Activated T-helper 17 cell treated with anti-CD3 and anti-CD28 coated beads, Interleukin-2, amount 50 U/mL, for 72 hours (primary cell): ENCODE results near the gene PXK. TPM values are rescaled to one million over a fixed set of nuclear protein-coding genes. Genes with fewer than 3 reads are reported as not detected.

ENCODE experiments used
- ATAC-seq: fragments of 150-1000 bp; cut with Tn5 transposase; replicated peaks from 2 replicates; pipeline ENCODE4 v1.10.0; 2021; ENCODE audit warnings: mild to moderate bottlenecking, moderate library complexity
- H3K27ac Mint-ChIP-seq: one replicate; pipeline ENCODE4 v1.8.0; 2022; ENCODE audit warnings: mixed read lengths
- H3K27me3 Mint-ChIP-seq: one replicate; pipeline ENCODE4 v1.8.0; 2022; ENCODE audit warnings: mixed read lengths
- H3K36me3 Mint-ChIP-seq: one replicate; pipeline ENCODE4 v1.8.0; 2022; ENCODE audit warnings: low read depth, mild to moderate bottlenecking, mixed read lengths
- H3K4me1 Mint-ChIP-seq: one replicate; pipeline ENCODE4 v1.8.0; 2022; ENCODE audit warnings: mixed read lengths
- H3K4me3 Mint-ChIP-seq: one replicate; pipeline ENCODE4 v1.8.0; 2022; ENCODE audit warnings: mild to moderate bottlenecking, mixed read lengths
- H3K9me3 Mint-ChIP-seq: one replicate; pipeline ENCODE4 v1.8.0; 2022; ENCODE audit warnings: mixed read lengths
- total RNA-seq, 2 donors: library from RNA; stranded (reverse); gene quantifications; one replicate each; pipeline ENCODE4 v1.2.3, GENCODE V29; 2022

PXK gene
- total RNA-seq, 2 donors from 2014 or later = 17.8 to 27.1 TPM

DNA sequence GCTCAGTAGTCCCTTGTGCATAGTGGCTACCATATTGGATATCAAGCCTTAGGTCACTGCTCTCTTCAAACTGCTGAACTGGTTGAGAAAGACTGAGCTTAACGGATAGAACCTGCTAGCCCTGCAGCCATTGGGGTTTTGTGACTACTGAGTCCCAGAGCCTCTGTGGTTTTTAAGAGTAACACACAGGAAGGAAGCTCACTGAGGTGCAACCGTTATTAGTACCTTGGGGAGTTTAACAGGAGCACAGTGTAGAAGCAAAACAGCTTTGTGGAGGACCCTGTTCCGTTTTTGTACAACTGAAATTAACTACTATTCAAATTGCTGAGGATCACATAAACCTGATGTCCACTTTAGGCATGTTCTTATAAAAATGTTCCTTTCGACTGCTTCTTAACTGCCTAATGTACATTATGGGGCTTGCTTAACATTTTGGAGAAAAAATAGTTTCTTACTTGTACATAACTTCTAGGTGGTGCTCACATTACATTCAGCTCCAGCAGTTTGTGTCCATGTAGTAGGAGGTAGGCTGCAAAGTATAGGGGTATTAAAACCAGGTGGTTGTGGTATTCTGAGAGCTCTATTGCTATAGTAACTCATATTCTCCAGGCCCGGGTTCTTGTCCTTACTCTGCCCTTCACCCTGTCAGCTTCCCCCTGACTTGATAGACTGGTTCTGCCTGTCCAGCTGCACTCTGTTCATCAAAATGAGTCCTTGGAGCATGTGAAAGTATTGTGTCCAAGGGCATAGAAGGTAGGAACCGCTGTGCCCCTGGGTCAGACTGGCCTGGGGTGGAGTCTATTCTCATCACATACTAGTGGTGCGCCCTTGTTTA is 17.3 kb downstream of the PXK start:
- Mint-ChIP-seq H3K4me1 (peaks cover 35% of the 10 kb centered on the region), H3K27ac (peak overlapping the region; percentile 69), H3K36me3 (peaks cover 15% of the 10 kb centered on the region), H3K27me3 (no peaks in the 10 kb centered on the region), H3K4me3 (peak overlapping the region; percentile 55), H3K9me3 (no peaks in the 10 kb centered on the region)
- peak; percentile 73 for ATAC-seq

DNA sequence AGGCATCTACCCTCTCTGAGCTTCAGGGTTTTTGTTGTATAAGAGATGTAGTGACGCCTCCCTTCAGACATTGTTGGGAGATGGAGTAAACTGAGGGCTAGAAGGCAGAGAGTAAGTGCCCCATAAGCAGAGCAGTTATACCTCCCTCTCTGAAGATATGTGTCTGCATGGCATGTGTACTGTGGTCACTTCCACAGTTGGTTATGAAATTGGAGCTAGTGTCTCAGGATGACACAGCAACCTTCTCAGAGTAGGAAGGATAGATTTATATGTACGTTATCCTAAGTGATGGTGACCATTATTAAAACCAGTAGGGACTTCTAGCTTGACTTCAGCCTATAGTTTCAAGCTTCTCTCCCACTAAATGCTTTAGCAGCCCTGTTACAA is 17.9 kb downstream of the PXK start:
- Mint-ChIP-seq H3K36me3 (peaks cover 15% of the 10 kb centered on the region), H3K9me3 (no peaks in the 10 kb centered on the region), H3K27ac (peak overlapping the region; percentile 69), H3K4me1 (peaks cover 35% of the 10 kb centered on the region), H3K27me3 (no peaks in the 10 kb centered on the region), H3K4me3 (peak overlapping the region; percentile 55)
- no peak for ATAC-seq

DNA sequence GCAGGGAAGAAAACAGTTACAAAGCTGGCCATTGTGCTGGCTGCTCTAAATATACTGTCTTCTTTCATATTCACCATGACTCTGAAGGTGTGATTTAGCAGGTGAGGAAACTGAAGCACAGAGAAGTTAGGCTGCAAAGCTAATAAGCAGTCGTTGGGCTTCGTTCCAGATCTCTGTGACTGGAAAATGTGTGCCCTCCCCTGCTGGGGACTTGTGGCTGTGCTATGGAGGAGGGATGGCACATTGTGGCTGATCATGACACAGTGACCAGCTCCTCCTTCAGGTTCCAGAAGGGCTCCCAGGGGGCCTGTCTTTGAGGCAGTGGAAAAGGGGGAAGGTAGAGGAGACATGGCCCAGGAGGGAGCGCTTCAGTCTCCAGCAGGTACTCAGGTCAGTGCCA is 19.2 kb downstream of the PXK start:
- ATAC-seq = no peak
- Mint-ChIP-seq H3K4me3 (no peak overlapping the region), H3K27me3 (no peaks in the 10 kb centered on the region), H3K4me1 (peaks cover 29% of the 10 kb centered on the region), H3K27ac (peak overlapping the region; percentile 75), H3K36me3 (peaks cover 15% of the 10 kb centered on the region), H3K9me3 (no peaks in the 10 kb centered on the region)

DNA sequence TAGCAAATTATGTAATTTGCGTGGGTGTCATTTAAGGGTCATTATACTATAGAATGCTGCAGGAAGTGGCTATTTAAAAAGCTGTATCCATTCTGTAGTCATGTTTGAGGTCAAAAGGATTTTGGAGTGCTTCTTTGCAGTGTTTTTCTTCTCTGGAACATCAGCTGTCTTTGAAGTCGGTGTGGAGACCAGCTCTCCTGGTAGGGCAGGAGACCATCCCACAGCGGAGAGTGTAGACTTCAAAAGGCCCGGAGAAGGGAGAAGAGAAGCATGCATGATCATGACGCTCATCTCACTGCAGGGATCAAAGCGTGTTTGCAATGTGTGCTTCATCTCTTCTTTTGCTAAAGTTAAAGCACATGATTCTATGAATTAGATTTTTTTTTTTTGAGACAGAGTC is 19.9 kb downstream of the PXK start:
- peaks cover 15% of the 10 kb centered on the region for H3K36me3 Mint-ChIP-seq
- H3K4me1 Mint-ChIP-seq = peaks cover 34% of the 10 kb centered on the region
- H3K4me3 Mint-ChIP-seq = no peak overlapping the region
- no peak for ATAC-seq
- H3K9me3 Mint-ChIP-seq = no peaks in the 10 kb centered on the region
- no peaks in the 10 kb centered on the region for H3K27me3 Mint-ChIP-seq
- H3K27ac Mint-ChIP-seq = peak overlapping the region; percentile 75

DNA sequence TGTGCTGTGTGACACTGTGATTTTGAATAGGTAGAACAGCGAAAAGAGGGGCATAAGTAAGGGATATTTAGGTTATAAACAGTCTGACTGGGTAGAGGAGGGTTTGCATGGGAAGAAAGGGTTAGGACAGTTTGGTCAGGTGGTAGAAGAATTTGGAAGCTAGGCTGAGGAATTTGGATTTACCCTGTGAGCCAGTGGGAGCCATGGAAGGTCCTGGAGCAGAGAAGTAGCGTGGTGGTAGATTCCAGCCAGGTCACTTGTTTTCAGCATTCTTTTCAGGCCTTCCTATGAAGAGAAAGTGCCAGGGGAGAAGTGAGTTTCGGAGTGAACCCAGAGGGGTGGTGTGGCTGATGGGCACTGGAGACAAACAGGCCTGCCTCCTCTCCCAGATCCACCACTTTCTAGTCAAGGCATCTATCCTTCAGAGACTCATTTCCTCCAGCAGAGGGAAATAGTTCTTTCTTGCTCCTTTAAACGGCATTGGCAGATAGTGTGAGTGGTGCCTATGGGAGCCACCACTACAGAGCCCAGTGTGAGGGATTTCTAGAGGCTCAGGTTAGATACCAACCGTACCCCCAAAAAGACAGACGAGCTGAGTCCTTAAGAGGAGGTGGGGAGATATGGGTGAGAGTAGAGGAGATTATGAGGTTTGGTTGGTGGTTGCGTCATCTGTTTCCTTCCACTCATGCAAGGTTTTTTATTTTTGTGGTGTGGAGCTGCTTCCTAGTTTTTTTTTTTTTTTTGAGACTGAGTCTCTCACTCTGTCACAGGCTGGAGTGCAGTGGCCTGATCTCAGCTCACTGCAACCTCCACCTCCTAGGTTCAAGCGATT is 21.2 kb downstream of the PXK start:
- Mint-ChIP-seq H3K36me3 (peaks cover 15% of the 10 kb centered on the region), H3K9me3 (no peaks in the 10 kb centered on the region), H3K4me3 (peak overlapping the region; percentile 34), H3K27me3 (no peaks in the 10 kb centered on the region), H3K4me1 (peaks cover 34% of the 10 kb centered on the region), H3K27ac (peak overlapping the region; percentile 82)
- ATAC-seq = peak; percentile 42

DNA sequence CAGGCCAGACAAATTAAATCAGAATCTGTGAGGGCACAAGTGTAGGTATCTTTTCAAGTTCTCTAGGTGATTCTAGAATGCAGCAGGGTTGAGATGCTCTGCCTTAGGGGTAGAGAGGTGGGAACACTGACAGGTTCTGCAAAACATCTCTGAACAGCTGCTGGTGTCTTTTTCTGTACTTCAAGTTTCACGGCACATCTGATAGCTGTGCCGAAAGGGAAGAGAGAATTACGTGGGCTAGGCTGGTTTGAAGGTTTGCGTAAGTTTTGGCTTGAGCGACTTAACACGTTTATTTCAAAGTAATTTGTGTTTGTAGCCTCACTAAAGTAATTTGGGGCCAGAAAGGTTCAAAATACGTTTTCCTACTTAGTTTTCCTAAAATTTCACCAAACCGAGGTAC is 22.5 kb downstream of the PXK start:
- ATAC-seq = no peak
- H3K4me1 Mint-ChIP-seq = peaks cover 26% of the 10 kb centered on the region
- H3K9me3 Mint-ChIP-seq = no peaks in the 10 kb centered on the region
- no peaks in the 10 kb centered on the region for H3K27me3 Mint-ChIP-seq
- H3K4me3 Mint-ChIP-seq = no peak overlapping the region
- H3K27ac Mint-ChIP-seq = no peak overlapping the region
- peaks cover 15% of the 10 kb centered on the region for H3K36me3 Mint-ChIP-seq

DNA sequence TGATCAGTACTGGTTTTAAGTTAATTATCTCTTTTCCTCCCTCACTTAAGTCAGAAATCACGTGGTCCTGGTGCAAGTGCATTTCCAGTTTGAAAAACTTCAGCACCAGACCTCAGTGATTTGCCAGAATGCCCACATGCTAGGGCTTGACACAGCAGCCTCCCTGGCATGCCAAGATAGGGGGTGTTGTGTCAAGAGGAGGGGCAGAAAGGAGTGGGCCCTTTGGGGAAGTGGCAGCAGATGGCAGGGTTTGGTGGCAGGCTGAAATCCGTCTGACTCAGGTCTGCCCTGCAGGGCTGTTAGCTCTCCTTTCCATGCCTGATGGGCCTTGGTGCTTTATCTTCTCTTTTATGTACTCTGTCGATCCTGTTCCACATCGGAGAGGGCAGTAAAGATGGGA is 23.4 kb downstream of the PXK start:
- no peak for ATAC-seq
- H3K27ac Mint-ChIP-seq = no peak overlapping the region
- H3K4me3 Mint-ChIP-seq = no peak overlapping the region
- H3K36me3 Mint-ChIP-seq = peaks cover 9% of the 10 kb centered on the region
- H3K9me3 Mint-ChIP-seq = no peaks in the 10 kb centered on the region
- H3K4me1 Mint-ChIP-seq = peaks cover 18% of the 10 kb centered on the region
- H3K27me3 Mint-ChIP-seq = no peaks in the 10 kb centered on the region

DNA sequence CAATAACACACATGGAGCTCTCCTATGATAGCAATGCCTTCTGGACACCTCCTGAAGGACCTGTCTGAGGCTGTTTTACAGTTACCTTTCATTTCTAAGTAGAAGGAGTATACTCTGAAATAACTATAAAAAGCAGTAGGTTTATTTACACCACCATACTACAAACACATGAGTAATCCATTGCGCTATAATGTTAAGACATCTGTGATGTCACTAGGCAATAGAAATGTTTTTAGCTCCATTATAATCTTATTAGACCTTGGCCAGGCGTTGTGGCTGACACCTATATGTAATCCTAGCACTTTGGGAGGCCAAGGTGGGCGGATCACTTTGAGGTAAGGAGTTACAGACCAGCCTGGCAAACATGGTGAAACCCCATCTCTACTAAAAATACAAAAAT is 24.7 kb downstream of the PXK start:
- Mint-ChIP-seq H3K4me1 (peaks cover 13% of the 10 kb centered on the region), H3K36me3 (peaks cover 3% of the 10 kb centered on the region), H3K4me3 (no peak overlapping the region), H3K27me3 (no peaks in the 10 kb centered on the region), H3K27ac (peak overlapping the region; percentile 58), H3K9me3 (no peaks in the 10 kb centered on the region)
- ATAC-seq = no peak

DNA sequence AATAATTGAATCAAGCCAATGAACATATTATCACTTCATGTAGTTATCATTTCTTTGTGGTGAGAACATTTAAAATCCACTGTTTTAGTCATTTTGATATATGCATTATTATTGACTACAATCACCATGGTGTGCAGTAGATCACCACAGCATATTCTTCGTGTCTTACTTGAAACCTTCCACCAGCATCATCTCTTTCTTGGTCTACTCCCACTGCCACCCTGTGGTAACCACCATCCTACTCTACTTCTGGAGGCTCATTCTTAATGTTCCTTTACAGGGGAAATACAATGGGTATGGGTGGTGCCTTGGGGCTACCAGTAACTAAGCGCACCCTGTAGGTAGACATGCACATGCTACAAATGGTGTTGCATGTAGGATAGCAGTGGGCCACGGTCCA is 25.4 kb downstream of the PXK start:
- H3K36me3 Mint-ChIP-seq = no peaks in the 10 kb centered on the region
- no peaks in the 10 kb centered on the region for H3K9me3 Mint-ChIP-seq
- peak; percentile 81 for ATAC-seq
- peaks cover 13% of the 10 kb centered on the region for H3K4me1 Mint-ChIP-seq
- peak overlapping the region; percentile 58 for H3K27ac Mint-ChIP-seq
- H3K27me3 Mint-ChIP-seq = no peaks in the 10 kb centered on the region
- H3K4me3 Mint-ChIP-seq = no peak overlapping the region

DNA sequence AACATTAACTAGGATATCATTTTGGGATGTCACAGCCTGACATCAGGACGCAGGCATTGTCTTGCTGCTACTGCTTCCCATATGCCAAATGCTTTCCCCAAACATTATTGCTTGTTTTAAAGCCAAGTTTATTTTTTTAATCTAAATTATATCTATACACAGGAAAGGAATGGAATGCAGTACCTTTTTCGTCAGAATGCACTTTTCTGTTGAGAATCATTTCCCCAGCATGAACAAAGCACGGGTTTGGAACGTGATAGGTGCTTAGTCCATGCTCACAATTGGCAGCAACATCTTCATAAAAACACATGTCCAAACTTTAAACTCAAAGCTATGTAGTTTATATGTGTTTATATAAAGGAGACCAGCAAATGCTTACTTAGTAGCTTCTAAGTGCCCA is 26.1 kb downstream of the PXK start:
- Mint-ChIP-seq H3K27ac (peak overlapping the region; percentile 58), H3K4me3 (no peak overlapping the region), H3K4me1 (peaks cover 9% of the 10 kb centered on the region), H3K36me3 (no peaks in the 10 kb centered on the region), H3K9me3 (no peaks in the 10 kb centered on the region), H3K27me3 (no peaks in the 10 kb centered on the region)
- ATAC-seq = no peak

DNA sequence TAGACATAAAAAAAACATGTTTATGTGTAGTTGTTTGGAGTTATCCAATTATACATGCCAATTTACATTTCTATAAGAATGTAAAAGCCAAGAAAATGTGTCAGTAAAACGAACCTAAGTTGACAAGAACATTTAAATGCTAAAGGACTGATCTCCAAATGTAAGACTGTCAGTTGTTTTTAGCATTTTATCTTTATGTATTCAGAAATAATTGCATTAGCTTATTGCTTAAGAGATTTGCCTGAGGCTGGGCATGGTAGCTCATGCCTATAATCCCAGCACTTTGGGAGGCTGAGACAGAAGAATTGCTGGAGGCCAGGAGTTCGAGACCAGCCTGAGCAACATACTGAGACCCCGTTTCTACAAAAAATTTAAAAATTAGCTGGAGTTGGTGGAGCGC is 26.9 kb downstream of the PXK start:
- no peak for ATAC-seq
- Mint-ChIP-seq H3K27ac (no peak overlapping the region), H3K9me3 (no peaks in the 10 kb centered on the region), H3K36me3 (no peaks in the 10 kb centered on the region), H3K4me1 (peaks cover 5% of the 10 kb centered on the region), H3K4me3 (no peak overlapping the region), H3K27me3 (no peaks in the 10 kb centered on the region)

DNA sequence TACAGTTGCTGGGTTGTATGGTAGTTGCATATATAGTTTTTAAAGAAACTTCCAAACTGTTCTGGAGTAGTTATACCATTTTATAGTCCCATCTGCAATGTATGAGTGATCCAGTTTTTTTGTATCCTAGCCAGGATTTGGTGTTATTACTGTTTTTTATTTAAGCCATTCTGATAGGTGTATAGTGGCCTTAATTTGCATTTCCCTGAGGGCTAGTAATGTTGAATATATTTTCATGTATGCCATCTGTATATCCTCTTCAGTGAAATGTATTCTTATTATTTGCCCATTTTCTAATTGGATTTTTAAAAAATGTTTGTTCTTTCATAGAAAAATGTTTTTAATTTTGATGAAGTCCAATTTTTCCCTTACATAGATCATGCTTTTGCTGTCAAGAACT is 29.2 kb downstream of the PXK start:
- Mint-ChIP-seq H3K4me3 (no peak overlapping the region), H3K27me3 (no peaks in the 10 kb centered on the region), H3K36me3 (peaks cover 7% of the 10 kb centered on the region), H3K9me3 (no peaks in the 10 kb centered on the region), H3K4me1 (peaks cover 5% of the 10 kb centered on the region), H3K27ac (no peak overlapping the region)
- no peak for ATAC-seq

DNA sequence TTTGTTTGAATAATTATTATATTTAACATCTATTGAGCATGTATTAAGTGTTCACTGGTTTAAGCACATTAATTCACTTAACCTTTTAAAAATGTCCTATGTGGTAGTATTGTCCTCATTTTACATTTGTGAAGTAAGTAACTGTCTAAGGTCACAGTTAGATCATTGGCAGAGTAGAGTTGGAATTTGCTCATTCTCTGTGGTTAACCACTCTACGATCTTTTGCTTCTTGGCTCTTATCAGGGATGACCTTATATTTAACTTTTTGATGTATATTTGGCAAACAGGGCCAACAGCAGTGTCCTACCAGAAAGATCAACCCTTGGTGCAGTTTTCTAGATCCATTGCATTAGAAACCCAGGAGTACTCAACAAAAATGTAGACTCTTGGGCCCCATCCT is 34.0 kb downstream of the PXK start:
- Mint-ChIP-seq H3K4me3 (no peak overlapping the region), H3K4me1 (no peaks in the 10 kb centered on the region), H3K9me3 (no peaks in the 10 kb centered on the region), H3K36me3 (peaks cover 18% of the 10 kb centered on the region), H3K27ac (no peak overlapping the region), H3K27me3 (no peaks in the 10 kb centered on the region)
- ATAC-seq = peak; percentile 35

DNA sequence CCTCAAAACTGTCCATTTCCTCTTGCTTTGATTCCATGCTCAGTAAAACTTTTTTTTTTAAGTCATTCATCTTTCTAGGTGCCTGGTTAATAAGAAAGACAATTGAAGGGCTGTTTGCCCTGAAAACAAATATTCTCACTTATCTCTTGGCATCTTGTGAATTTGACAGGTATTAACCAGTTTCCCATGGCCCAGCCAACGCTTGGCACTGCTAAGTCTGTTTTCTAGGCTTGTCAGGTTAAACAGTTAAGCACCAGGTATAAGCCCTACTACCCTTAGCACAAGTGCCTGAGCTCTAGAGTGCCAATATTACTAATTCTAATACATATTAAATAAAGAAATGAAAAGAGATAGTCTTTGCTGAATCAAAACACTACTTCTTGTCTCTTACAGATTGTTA is 36.3 kb downstream of the PXK start:
- no peak for ATAC-seq
- Mint-ChIP-seq H3K9me3 (no peaks in the 10 kb centered on the region), H3K36me3 (peaks cover 19% of the 10 kb centered on the region), H3K27me3 (no peaks in the 10 kb centered on the region), H3K27ac (no peak overlapping the region), H3K4me3 (no peak overlapping the region), H3K4me1 (no peaks in the 10 kb centered on the region)

DNA sequence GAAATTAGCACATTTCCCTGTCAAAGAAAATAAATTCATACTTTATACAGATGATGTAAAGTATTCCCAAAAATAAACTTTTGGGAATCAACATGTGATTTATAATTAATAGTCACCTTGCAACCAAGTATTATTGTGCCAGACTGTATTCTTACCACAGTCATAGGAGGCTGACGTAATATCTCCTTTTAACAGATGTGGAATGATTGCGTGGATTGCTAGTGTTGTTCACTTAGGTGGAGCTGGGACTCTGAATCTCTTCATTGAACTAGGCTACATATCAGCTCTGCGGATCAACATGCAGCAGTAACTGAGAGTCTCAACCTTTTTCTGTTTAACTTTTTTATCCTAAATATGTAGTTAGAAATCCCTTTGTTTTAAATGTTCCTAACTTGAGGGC is 37.2 kb downstream of the PXK start:
- H3K4me1 Mint-ChIP-seq = no peaks in the 10 kb centered on the region
- H3K36me3 Mint-ChIP-seq = peaks cover 27% of the 10 kb centered on the region
- H3K27me3 Mint-ChIP-seq = no peaks in the 10 kb centered on the region
- H3K9me3 Mint-ChIP-seq = no peaks in the 10 kb centered on the region
- no peak for ATAC-seq
- H3K4me3 Mint-ChIP-seq = no peak overlapping the region
- no peak overlapping the region for H3K27ac Mint-ChIP-seq
